DMS114 treated with DMSO at 0.1 percent for 48 hours (cell line): ENCODE data around the gene NAMPT.

Experiments
- DNase-seq: peaks from one replicate; lab custom pipeline; 2025; ENCODE audit not compliant: unreplicated experiment; lab: John Stamatoyannopoulos, UW

The NAMPT gene

DNA sequence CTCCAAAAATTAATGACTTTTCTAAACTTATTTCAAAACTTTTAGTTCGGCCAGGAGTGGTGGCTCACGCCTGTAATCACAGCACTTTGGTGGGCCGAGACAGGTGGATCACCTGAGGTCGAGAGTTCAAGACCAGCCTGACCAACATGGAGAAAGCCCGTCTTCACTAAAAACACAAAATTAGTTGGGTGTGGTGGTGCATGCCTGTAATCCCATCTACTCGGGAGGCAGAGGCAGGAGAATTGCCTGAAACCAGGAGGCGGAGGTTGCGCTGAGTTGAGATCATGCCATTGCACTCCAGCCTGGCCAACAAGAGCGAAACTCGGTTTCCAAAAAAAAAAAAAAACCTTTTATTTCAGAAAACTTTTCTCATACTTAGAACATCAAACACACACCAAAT lies 8.3 kb downstream of the NAMPT start:
- DNase-seq, result no peak

DNA sequence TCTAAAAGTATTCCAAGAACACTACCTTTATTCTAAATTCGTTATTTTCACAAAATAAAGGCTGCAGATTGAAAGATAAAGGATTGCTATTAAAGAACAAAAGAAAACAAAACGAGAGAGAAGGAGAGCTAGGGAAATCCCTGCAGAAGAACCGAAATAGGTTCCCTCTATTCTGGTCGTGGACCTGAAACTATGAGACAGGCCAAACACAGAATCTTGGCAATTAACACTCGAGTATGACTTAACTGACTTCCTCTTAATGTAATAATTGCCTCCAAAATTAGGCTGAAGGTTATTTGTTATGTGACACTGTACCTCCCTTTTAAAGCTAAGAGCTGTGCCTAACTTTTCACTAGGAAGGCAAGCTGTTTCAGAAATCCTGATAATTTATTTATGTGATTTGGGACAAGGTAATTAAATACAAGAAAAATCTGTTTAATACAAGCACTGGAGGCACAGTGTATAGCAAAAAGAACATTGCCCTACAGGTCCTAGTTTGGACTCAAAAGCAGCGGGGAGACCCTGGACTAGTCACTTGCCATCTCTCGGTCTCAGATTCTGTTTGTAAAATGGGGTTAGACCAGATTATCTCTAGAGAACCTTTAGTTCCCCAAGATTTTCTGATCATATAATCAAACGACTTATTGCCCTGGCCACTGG lies 11.6 kb downstream of the NAMPT start:
- DNase-seq, result no peak

DNA sequence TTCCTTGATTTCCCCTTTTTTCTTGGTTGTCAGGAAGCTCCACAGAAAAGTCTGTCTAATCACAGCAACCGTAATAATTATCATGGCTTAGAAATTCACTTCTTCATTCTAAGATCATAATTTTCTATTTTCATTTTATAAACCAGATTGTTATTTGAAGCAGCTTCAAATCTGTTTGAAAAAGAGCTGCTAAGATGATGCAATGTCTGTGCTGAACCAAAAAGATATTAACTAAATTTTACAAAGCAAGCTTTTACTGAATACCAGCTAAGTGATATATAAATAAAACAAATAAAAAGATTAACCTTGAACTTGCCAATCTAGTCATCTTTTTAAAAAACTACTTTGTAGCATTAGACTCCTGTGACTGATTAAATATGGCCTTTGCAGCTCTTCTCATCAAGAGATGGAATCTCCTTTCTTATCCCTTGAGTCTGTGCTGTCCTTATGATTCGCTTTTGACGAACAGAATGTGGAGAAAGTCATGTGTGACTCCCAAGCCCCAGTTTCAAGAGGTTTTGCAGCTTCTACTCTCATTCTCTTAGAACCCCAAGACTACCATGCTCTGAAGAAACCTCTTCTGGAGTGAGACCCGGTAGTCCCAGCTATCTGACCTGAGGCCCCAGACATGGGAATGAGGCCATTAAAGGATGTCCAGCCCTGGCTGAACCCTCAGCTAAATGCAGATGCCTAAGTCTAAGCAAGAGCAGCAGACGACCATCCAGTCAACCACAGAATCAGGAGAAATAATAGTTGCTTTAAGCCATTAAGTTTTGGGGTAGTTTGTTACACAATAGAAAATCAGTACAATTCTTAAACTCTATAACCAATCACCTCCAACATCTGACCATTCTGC lies 14.4 kb downstream of the NAMPT start:
- DNase-seq, result no peak

DNA sequence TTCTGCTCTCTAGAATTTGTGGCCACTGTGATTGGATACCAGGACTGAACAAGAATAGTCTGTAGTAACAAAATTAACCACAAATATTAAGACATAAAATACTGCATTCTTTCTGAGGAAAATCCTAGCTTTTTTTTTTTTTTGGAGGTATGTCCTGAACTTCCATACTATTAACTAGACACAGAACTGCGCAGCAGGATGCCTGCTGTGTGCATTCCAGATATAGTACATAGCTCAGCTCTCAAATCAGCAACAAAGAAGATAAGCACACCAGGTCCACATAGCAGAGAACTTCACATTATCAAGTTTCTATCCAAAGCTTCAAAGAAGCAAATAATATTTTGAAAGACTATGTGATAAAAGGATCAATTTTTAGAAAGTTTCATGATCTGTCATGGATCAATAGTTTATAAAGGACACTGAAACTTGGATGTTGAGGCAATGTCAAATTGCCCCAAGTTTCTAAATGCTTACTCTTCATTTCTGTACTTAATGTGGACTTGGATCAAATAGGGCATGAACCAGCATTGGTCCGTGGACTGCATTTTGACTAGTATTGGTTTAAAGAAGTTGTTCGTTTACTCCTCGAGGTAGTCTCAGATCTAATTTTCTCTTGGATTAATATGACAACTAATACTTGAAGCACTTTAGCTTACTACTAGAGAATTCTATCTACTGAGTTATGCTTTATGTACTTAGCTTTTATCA lies 15.4 kb downstream of the NAMPT start:
- DNase-seq, result no peak

DNA sequence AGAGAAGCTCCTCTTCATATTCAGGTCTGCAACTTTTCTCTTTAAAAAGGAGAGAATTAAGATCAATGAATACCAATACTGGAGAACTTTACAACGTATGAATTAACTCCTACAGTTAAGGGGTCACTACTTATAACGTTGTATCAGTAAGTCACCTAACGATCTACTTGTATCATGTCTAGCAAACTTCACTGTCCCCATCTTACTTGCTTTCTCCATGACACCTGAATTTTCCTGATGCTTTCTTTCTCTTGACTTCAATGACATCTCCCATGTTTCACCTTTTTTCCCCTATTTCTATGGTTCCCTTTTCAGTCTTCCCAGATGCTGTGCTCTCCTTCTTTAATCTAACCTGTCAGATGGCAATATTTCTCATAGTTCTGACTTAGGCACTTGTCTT lies 19.6 kb downstream of the NAMPT start:
- no peak for DNase-seq

DNA sequence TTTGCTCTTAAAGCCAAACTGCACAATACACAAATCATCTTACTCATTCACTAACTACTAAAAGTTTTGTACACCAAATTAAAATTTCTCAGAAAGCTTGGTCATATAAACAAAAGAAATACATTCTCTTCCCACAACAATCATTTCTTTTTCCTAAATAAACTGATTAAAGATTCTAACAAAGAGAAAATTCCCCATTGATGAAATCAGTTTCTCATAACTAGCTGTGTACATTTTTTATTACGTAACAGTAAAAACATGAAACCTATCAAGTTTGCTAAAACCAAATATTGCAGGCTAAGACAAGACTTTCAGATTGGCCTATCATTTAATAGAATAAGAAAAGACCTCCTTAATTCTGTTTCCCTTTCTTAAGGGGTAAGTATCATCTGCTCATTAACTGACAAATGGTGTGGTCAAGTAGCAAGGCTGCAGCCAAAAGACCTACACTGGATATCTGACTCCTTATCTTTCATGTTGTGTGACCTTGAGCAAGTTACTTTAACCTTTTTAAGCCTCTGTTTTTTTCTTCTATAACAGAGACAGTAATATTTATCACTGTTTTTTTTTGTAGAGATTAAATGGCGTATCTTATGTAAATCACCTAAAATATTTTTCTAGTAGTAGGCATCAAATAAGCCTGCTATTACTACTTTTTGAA lies 22.4 kb downstream of the NAMPT start:
- DNase-seq, result no peak

DNA sequence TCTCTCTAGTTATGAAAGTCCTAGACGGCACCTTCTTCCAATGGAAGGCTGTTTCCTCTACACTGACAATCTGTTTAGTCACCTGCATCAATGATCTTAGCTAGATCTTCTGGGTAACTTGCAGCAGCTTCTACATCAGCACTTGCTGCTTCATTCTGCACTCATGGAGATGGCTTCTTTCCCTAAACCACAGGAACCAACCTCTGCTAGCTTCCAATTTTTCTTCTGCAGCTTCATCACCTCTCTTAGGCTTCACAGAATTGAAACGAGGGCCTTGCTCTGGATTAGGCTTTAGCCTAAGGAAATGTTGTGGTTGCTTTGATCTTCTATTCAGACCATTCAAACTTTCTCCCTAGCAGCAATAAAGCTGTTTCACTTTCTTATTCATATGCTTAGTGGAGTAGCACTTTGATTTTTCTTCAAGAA lies 24.6 kb downstream of the NAMPT start:
- no peak for DNase-seq

DNA sequence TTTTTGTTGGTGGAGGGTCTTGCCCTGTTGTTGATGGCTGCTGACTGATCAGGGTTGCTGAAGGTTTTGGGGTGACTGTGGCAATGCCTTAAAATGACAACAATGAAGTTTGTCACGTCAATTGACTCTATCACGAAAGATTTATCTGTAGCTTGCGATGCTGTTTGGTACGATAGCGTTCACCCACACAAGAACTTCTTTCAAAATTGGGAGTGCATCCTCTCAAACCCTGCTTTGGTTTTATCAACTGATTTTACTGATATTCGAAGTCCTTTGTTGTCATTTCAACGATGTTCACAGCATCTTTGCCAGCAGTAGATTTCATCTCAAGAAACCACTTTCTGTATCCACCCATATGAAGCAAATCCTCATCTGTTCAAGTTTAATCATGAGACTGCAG lies 26.0 kb downstream of the NAMPT start:
- no peak for DNase-seq

DNA sequence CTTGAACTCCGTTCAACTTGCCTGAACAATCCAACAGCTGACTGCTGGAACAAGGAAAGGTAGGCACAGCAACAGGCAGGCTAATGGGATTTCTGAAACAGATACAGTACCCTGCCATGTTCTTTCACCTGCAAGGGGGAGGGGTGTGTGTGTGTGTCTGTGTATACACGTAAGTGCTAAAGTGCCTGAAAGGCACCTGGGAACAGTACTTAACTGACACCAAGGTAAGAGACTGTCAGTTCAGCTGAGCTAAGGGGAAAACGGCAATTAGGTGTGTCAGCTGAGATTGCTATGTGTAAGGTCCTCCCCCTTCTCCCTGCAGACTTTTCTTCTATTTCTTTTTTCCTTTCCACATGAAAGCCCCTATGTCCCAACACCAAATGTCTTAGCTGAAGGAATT lies 27.0 kb downstream of the NAMPT start:
- DNase-seq, result no peak

DNA sequence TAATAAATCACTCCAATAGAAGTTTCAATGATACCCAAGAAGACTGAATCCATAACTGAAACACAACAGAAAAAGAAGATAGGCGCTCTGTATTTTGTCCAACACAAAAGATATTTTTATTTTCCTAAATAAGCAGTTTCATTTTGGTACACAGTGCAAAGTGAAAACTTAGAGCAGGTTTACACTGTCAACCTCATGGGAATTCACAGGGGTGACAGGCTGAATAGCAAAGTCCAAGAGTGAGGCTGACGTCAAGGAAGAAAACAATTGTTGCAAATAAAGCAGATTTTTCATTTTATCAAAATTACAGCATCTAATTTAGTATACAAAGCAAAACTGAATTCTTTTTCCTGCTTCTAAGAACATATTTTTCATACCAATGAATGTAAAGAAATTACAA lies 28.6 kb downstream of the NAMPT start:
- no peak for DNase-seq

DNA sequence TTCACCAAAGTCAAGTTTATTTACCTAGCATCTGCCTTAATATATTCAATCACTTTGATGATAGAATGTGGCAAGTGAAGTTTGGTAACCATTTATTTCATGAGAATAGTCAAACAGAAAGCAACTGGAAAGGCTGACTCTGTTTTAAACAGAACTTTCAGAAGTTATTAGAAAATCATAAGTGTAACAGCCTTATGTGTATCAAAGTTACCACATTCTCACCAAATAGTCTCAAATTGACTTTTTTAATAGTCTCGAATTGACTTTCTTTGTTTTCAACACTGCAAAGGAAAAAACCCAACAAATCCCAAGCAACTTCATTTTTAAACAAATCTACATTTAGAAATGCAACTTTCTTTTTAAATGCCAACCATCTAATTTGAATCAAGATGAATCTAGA lies 29.5 kb downstream of the NAMPT start:
- DNase-seq, result no peak

DNA sequence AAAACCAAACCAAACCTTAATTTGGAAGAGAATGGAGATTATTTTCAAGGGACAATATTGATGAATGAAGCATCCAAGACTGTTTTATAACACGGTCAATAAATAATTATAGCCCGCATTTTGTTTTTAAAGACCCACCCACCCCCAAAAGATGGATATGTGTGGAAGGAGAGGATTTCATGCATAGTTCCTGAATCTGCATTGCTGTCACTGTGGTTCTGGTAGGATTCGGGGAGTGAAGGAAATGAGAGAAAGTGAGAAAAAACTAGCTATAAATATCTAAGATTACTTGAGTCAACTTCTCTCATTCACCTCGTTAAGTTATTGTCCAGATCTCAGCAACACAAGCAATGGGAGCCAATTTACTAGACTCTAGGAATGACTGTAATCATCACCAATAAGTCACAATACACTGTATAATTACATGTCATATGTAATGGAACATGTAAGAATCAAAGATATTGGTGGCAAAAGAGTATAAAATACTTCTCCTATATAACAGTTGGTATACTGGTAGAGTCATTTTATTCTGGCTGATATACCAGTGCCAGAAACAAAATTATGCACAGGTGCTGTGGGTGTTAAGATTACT lies 30.2 kb downstream of the NAMPT start:
- DNase-seq, result no peak

DNA sequence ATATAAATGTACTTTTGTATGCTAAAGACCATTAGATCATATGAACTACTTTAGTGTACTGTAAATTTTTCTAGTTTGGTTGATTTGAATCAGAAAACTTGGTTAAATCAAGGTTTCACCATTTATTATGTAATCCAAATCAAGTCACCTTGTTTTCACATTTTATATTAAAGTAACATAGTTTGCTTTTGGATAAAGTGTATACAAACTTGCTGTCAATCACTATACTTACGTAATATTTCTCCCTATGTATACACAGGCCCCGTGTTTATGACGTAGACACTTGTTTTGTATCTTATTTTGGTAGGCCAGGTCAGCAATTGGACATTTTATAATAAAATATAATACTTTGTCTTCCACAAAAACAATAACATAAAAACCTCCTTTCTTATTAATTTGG lies 32.2 kb downstream of the NAMPT start:
- DNase-seq, result no peak

DNA sequence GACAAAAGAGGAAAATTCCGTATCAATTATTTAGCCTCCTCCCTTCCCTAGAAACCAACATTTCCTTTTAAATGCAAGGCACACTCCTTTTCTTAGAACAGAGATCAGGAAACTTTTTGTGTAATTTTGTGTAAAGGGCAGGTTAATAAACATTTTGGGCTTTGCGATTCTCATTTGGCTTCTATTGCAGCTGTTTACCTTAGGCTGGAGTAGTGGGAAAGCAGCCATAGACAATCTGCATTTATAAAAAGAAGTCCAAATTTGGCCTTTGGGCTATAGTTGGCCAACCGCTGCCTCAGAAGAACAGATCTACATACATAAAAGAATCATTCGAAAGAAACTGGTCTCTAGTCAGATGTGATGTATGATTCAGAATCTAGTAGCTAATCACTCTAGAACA lies 35.3 kb downstream of the NAMPT start:
- DNase-seq, result no peak

DNA sequence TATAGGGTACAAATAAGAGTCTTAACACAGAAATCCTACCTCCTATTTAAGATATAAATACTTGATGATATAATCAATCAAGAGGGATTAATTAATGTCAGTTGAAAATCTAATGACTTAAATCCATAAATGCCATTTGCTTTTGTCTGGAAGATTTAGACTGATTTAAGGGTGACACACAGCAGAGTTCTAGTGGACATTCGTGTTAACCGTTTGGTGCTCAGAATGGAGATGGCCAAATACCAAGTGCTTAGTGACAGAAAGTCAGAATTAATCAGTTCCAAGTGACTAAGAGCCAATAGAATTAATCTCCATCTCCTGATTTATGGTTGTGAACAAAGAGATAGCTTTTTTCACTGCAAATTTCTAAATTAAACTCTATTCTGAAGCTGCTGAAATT lies 36.2 kb downstream of the NAMPT start:
- DNase-seq, result no peak

DNA sequence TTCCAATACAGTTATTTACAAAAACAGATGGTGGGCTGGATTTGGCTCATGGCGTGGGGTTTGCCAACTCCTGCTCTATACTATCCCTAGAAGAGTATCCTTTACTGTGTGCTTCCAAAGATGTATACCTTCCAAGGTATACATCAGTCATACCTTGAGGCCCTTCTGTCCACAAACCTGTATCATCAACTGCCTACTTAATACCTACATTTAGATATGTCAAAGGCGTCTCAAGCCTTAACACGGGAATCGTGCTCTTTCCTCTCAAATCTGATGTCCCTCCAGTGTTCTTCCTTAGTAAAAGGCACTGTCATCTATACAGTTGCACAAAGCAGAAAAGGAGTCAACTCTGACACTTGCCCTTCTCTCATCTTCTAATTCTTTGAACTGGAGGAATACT lies 36.9 kb downstream of the NAMPT start:
- no peak for DNase-seq

DNA sequence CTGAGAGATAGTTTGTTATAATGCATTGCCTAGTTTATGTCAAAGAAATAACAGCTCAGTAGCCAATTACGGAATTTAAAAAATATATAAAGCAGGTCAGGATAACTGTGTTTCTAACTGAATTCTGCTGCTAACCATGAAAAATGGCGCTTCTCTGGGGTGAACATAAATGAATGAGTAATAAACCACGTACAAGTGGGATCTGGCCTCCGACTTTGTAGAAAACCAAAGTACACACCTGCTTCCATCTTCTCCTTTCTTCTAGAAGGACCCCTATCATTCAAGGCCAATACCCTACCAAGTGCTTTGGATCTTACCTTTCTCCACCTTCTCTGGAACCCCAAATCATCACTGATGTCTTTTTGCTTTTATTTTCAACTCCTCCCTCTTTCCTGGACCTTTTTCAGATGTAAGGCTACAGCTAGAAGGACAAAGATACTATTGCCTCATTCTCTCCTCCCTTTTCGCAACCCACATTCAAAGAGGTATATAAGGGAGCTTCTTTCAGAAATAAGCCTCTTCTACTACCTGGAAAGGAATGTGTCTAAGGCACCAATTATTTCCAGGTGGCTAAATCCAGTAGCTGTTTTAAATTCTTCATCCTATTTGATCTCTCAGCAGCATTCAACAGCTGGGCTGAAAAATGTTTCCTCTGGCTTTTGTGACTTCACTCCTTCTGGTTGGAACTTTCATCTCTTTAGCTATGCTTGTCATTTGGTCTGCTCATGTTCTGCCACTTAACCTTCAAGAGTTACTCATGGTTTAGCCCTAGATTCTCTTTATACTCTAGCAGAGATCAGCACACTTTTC lies 37.7 kb downstream of the NAMPT start:
- no peak for DNase-seq

DNA sequence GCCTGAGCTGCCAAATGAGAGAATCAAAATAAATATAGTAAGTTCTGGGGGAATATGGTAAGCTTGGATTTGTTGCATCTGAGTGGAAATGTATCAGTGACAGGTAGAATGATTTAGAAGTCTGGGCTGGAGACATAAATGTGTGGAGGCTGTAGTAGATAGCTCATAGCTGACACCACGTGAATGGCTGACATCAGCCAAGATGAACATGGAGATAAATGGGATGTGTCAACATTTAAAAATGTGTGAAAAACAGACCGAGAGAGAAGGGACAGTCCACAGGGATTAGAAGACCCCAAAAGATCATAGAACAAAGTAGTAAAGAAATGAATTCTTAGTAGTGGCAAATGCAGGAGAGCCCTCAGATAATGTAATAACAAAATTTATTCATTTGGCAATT lies 40.9 kb downstream of the NAMPT start:
- DNase-seq, result no peak

DNA sequence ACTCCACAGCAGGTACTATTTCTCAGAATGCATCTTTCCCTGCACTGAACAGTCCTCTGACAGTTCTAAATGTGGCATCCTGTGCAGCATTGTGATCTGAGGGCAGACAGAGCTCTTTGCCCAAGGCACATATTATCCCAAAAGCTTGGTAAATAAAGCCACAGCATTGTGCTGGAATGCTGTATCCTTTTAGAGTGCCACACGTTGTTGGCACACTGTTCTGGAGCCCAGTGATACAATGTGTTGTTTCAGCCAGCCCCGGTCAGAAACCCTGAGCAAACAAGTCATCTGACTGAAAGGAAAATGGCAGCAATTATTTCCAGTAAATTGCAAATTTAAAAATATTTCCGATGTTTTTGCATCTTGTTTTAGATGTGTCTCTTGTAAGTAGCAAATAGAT lies 45.4 kb downstream of the NAMPT start:
- DNase-seq, result no peak

DNA sequence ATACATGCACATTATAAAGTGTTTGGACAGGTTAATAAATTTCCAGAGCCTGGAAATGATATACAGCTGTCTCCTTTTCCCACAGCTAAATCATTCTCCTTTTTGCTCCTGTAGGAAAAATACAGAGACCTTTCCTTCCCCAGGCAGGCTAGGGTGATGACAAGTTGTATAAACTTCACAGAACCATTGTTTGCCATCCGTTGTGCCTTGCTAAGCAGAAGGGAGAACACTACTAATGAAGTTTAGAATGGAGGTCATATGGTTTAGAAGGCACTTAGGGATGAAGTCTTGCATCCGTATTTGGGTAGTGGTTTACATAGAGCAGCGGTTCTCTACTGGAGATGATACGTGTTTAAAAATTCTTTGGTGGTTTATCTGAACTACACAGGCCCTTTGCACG lies 46.0 kb downstream of the NAMPT start:
- DNase-seq, result no peak
